ENCODE results near the gene SKAP2. TPM values are rescaled to one million over a fixed set of nuclear protein-coding genes. Genes with fewer than 3 reads are reported as not detected.
A peak's percentile ranks its signal among the peaks of the same experiment; 100 is the strongest.

Gene SKAP2
- polyA plus RNA-seq, 1 of the 3 experiments (the other 2 are of a cell fraction), result 0.69 TPM

GRCh38 chr7:26863518-26864308 is 677 bp downstream of the SKAP2 start:
- DNase-seq, result no peak
- TF ChIP-seq RFX5 (IDR thresholded peaks at IDR 0.05; ENCODE audit: low read length), result no peak
- no peak for TF ChIP-seq SIN3A (IDR thresholded peaks at IDR 0.05; ENCODE audit: borderline replicate concordance, low read depth, low read length)
- TF ChIP-seq GATA2 (CRISPR knock-in tag; IDR thresholded peaks at IDR 0.05), result no peak
- no peak for TF ChIP-seq RAD21 (IDR thresholded peaks at IDR 0.05; ENCODE audit: low read length)
- no peak for TF ChIP-seq RCOR1 (IDR thresholded peaks at IDR 0.05; ENCODE audit: low read length)
- no peak for TF ChIP-seq TCF12 (IDR thresholded peaks at IDR 0.05)
- no peak for TF ChIP-seq TAF1 (IDR thresholded peaks at IDR 0.05; ENCODE audit: borderline replicate concordance, low read depth, low read length)
- TF ChIP-seq REST (IDR thresholded peaks at IDR 0.05; ENCODE audit: low read depth, low read length), result no peak
- no peak for TF ChIP-seq FOSL2 (IDR thresholded peaks at IDR 0.05; ENCODE audit: borderline replicate concordance, low read depth)
- no peak for TF ChIP-seq MAX (IDR thresholded peaks at IDR 0.05; ENCODE audit: low read depth)
- no peak for TF ChIP-seq PBX3 (IDR thresholded peaks at IDR 0.05)
- TF ChIP-seq POLR2AphosphoS5 (IDR thresholded peaks at IDR 0.05; ENCODE audit: low read depth, low read length), result no peak
- peak overlapping the region; percentile 69 to 81 for H3K4me3 ChIP-seq (ENCODE audit: low read depth in 2 of 2, low read length in 1 of 2)
- ChIA-PET POLR2A (no interaction called here), CTCF (interaction anchor here (0.8 to 2.6 kb wide), 6 partner anchors 10 to 315 kb away, joined by 3 to 15 read pairs (median 4); no protein-coding TSS in a partner anchor)
- no peaks in the 10 kb centered on the region for H4K20me1 ChIP-seq (ENCODE audit: insufficient read depth)
- H3K79me2 ChIP-seq (ENCODE audit: insufficient read depth), result no peaks in the 10 kb centered on the region
- H3K4me1 ChIP-seq (ENCODE audit: control insufficient read depth in 1 of 2, insufficient read depth in 2 of 2, low read depth in 1 of 2, low read length in 1 of 2), result peaks cover 0 to 11% of the 10 kb centered on the region in 2 experiments; a peak in 2 of 4 replicates
- H3K9me3 ChIP-seq, result 0 out of 2 replicates have a peak, but pooled peaks cover 5% of the 10 kb centered on the region
- H3K9me2 ChIP-seq, result no peaks in the 10 kb centered on the region
- peaks cover 13% of the 10 kb centered on the region; the same call in 1 of the 2 replicates for H3K27me3 ChIP-seq (ENCODE audit: insufficient read depth)
- peak overlapping the region; percentile 100 for H2AFZ ChIP-seq (ENCODE audit: low read depth)
- no peaks in the 10 kb centered on the region for H3K36me3 ChIP-seq (replicated peaks in 1 of 2; ENCODE audit: control insufficient read depth in 1 of 2, insufficient read depth in 2 of 2, low read length in 1 of 2)
- H3K4me2 ChIP-seq, result peak overlapping the region; percentile 97
- no peak overlapping the region for H3K27ac ChIP-seq (ENCODE audit: low read depth in 2 of 2, low read length in 1 of 2)
- WGBS (ENCODE audit: low lambda C conversion rate), result 12% methylated on average over 17 of the region's 17 CpGs
- peak overlapping the region; percentile 51 for H3K9ac ChIP-seq
- H3F3A ChIP-seq (replicated peaks; ENCODE audit: insufficient read depth), result peaks cover 4% of the 10 kb centered on the region
